ENCODE data around the gene MAPK11.

DNA sequence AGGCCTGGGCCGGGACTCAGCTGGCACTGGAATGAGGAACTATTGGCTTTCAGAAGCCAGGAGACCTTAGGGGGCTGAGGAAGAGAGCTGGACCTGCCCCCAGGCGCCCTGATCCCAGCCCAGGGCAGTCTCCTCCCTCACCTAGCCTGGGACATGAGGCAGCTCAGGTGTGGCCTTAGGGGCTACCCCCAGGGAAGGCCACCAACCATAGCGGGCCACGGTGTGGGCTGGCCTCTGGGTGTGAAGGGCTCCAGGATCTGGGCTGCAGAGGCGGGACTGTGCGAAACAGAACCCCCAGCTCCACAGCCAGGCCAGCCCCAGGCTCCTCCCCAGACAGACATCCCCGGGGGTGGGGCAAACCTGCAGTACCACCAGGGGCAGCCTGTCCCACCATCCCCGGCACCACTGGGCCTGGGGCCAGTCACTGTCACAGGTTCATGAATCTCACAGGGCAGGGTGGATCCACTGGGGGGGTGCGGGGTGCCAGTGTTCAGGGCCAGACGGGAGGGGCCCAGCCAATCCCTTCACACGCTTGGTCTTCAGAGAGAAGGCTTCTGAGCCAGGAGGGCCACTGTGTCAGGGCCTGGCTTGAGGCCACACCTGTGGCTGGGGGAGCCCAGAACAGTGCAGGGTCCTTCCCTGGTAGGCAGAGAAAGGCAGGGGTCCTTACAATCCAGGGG lies 33.8 kb upstream of the MAPK11 start:
- TF ChIP-seq CTCF (conservative IDR thresholded peaks at IDR 0.05; ENCODE audit: low read length) (no peak; the same call in 1 of the 2 replicates), EZH2phosphoT487 (IDR thresholded peaks at IDR 0.05; ENCODE audit: borderline replicate concordance) (no peak)
